Measurements from ENCODE around the gene CSNK1G1.
"Not testable (repeated sequence)": the region's sequence is repeated elsewhere in the genome, so short reads cannot be mapped to it uniquely, and the experiment has no call there.

CSNK1G1 gene

GRCh38 chr15:64288577-64288976, 67.4 kb downstream of the CSNK1G1 start:
- DNase-seq (ENCODE audit: low read depth, low spot score): no peak

DNA sequence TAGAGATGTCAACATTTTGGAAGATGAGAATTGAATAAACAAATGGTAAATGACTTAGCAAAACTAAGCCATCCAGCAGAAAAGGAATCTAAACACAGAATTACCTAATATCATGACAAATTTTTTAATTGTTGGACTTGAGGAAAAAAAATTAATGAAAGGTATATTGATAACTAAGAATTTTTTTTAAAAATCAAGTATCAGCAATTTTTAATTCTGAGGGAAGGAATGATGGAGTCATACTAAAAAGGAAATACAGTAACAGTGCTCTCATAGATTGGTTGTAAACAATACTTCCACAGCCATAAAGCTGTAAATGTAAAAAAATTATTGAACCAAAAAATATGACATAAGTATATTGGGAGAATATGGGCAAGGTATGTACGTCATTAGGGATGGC, 68.0 kb downstream of the CSNK1G1 start:
- DNase-seq (ENCODE audit: low read depth, low spot score): no peak

DNA sequence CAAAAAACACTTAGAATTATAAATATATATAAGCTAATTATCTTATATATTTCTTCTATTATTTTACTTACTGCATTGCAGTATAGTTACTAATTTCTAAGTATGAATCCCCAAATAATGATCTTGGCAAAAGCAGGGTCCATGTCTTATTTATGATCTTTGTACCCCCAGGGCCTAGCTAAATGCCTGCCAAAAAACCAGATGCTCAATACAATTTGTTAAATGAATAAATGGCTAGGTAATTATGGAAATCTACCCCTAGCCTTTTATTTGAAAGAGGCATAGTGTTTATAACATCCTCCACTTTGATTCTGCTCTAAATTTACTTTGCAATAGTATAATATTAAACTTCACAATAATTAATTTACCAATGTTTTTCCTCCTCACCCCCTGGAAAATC, 69.5 kb downstream of the CSNK1G1 start:
- no peak for DNase-seq (ENCODE audit: low read depth, low spot score)

DNA sequence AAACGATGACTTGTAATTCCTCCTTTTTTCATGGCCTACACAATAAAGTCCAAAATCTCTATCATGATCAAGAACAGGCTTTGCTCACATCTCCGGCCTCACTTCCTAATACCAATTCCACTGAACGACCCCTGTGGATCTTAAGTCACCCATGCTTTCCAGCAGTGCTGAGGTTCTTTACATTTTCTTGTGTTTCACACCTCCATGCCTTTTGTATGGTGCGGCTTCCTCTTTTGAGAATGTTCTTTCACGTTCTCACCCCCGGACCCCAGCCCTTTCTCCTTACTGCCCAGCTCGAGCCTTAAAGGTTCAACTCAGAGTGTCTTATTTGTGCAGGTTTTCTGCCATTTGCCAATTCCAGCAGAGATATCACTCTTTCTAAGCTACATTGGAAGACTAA, 70.1 kb downstream of the CSNK1G1 start:
- DNase-seq (ENCODE audit: low read depth, low spot score): no peak

DNA sequence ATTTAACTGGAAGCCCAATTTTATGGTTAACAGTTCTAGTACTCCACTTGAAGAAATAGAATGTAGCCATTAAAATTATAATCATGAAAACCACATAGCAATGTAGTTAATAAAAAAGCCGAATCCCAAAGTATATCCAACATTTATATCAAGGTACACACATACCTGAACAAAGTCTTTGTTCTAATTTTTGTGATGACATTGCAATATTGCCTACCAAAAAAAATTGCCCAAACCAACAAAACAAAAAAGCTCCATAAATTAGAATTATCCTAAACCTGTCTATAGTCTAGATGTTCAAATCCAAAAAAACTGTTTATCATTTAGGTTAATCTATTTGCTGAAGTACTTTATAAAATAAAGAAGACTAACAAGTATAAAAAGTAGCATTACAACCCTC, 70.8 kb downstream of the CSNK1G1 start:
- DNase-seq (ENCODE audit: low read depth, low spot score): no peak

- no peak for DNase-seq (ENCODE audit: low read depth, low spot score)
These were observed 71.9 kb downstream of the CSNK1G1 start for GRCh38 chr15:64284042-64284441.

DNA sequence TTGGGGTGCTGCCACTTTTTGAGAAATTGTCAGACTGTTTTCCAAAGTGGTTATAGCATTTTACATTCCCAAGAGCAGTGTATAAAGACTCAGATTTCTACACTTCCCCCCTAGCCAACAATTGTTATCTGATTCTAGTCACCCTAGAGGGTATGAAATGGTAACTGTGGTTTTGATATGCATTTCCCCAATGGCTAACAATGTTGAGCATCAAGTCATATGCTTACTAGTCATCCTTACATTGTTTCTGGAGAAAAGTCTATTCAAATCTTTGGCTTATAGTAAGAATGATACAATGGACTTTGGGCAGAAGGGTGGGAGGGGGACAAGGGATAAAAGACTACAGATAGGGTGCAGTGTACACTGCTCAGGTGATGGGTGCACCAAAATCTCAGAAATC, 73.3 kb downstream of the CSNK1G1 start:
- no peak for DNase-seq (ENCODE audit: low read depth, low spot score)

DNA sequence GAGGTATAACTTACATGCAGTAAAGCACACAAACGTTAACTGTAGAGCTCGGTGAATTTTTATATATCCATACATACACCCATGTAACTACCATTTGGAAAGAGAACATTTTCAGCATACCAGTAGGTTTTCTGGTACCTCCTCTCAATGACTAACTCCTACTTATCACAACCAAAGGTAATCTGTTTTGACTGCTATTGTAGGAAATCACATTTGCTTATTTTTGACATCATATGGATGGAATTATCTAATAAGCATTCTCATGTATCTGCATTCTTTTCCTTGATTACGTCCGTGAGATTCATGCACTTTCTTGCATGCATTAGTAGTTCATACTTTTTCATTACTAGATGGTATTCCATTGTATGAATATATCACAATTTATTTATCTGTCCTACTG, 76.8 kb downstream of the CSNK1G1 start:
- DNase-seq (ENCODE audit: low read depth, low spot score): no peak

- DNase-seq (ENCODE audit: low read depth, low spot score): no peak
These were observed 80.0 kb downstream of the CSNK1G1 start for GRCh38 chr15:64275934-64276333.

GRCh38 chr15:64274341-64274950, 81.5 kb downstream of the CSNK1G1 start:
- no peak for DNase-seq (ENCODE audit: low read depth, low spot score)

DNA sequence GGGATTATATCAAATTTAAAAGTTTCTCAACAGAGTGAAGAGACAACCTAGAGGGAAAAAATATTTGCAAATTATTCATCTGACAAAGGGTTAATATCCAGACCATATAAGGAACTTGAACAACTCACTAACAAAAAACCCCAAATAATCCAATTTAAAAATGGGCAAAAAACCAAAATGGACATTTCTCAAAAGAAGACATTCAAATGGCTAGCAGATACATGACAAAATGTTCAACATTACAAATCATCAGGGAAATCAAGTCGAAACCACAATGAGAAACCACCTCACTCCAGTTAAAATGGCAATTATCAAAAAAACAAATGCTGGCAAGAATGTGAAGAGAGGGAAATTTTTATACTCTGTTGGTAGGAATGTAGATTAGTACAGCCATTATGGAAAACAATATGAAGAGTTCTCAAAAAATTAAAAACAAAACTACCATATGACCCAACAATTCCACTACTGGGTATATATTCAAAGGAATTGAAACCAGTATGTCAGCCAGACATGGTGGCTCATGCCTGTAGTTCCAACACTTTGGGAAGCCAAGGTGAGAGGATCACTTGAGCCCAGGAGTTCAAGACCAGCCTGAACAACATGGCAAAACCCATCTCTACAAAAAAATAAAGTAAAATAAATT, 88.5 kb downstream of the CSNK1G1 start:
- DNase-seq (ENCODE audit: low read depth, low spot score): no peak

DNA sequence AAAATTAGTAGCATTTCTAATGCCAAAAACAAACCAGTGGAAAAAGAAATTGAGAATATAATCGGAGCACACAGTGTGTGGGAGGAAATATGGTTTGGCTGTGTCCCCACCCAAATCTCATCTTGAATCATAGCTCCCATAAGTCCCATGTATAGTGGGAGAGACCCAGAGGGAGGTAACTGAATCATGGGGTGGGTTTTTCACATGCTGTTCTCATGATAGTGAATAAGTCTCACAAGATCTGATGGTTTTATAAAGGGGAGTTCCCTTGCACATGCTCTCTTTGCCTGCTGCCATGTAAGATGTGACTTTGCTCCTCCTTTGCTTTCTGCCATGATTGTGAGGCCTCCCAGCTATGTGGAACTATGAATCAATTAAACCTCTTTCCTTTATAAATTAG, 90.8 kb downstream of the CSNK1G1 start:
- DNase-seq (ENCODE audit: low read depth, low spot score): not testable (repeated sequence)

DNA sequence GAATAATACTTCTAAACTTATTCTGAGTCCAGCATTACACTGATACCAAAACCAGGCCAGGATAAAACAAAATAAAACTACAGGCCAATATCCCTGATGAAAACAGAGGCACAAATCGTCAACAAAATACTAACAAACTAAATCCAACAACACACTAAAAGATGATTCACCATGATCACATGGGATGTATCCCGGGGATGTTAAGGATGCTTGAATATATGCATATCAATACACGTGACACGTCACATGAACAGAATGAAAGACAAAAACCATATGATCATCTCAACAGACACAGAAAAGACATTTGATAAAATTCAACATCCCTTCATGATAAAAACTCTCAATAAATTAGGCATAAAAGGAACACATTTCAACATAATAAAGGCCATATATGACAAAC, 91.5 kb downstream of the CSNK1G1 start:
- DNase-seq (ENCODE audit: low read depth, low spot score): no peak

- DNase-seq (ENCODE audit: low read depth, low spot score): no peak
These were observed 92.4 kb downstream of the CSNK1G1 start for GRCh38 chr15:64263567-64263966.

DNA sequence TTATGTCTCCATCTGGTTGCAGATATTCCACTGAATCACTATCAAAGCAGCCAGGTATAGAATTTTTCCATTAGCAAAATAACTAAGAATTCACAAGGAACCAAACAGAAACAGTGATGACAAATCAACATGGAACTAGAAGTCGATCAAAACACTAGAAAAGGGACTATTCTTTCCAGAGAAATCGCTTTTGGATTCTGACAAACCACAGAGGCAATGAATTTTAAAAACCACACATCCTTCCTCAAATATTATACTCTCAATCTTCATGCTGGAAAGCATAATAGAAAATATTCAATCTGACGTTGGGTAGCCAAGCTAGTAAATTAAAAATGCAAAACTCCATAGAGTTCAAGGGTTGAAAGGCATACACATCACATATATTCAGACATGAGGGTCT, 99.9 kb downstream of the CSNK1G1 start:
- DNase-seq (ENCODE audit: low read depth, low spot score): no peak

DNA sequence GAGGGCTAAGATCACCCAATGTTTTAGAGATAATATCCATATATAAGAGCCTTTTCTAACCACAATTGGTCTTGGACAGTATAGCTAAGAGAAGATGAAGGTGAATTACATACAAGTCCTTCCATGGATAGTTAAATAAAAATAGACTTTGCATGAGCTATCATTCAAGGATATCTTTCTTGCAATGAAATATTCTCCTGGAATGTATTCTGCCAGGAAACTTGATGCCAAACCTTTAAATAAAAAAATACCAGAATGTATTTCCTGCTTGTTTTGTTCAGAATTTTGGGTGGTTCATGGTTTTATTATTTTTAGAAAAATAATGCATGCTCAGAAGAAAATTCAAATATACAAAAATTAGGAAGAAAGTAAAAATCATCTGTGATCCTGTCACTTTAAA, 104.3 kb downstream of the CSNK1G1 start:
- DNase-seq (ENCODE audit: low read depth, low spot score): no peak

DNA sequence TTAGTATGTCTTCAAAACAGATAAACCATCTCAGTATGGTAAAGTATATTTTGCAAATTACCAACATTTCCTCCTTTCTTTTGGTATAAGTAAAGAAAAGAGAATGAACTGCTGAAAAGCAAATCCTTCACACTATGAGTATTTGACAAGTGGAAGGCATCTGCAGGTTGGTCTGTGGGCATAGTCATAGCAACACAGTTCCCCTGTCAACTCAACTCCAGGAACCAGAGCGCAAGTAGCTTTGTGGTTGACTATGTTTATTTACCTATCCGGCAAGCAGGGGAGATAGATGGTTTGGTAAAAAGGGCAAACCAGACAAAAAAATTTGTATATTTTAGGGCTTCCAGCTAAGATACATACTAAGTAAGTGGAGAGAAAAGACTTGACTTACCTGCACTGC, 104.9 kb downstream of the CSNK1G1 start:
- DNase-seq (ENCODE audit: low read depth, low spot score): no peak

DNA sequence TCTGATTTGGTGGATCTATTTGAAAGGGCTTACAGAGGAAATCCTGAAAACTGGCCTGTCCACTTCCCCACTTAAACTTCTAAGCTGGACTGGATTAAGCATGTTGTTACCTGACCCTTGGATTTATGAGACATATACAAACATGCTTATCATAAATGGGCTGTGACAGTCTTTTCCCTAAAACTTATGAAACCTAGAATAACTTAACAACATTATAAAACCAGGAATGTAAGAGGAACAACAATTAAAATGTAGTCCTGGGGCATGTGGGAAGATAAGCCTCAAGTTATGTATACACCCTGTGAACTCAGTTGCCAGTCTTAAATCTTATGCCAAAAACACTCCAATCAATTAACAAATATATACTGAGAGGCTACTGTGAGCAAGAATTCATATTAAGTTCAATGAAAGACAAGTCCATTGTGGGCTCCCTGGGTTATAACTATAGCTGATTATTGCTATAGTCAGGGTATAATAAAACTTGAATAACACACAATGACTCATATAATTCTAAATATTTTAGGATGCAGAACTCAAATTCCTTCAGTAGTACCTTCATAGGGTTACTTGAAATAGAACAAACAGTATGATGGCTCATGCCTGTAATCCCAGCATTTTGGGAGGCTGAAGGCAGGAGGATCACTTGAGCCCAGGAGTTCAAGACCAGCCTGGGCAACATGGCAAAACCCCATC, 105.9 kb downstream of the CSNK1G1 start:
- no peak for DNase-seq (ENCODE audit: low read depth, low spot score)

DNA sequence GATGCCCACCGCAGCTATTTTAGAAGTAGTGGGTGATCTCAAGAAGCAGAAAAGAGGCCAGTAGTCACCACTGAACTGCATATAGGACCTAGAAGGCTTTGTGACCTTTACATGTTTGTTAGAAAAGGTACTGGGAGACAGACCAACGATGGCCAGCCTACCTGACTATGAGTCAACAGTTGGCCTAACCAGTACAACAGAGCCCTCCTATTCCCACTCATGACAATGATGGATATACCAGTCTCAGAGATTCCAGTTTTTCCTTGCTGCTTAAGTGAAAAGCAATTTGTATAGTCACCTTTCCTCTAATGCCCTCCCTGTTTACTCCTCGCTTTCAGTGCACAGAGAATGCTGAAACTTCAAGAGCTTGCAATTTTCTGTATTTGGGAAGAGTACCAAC, 106.6 kb downstream of the CSNK1G1 start:
- no peak for DNase-seq (ENCODE audit: low read depth, low spot score)

- peak; percentile 38 for DNase-seq (ENCODE audit: low read depth, low spot score)
These were observed 107.9 kb downstream of the CSNK1G1 start for GRCh38 chr15:64247906-64248541.

- no peak for DNase-seq (ENCODE audit: low read depth, low spot score)
These were observed 108.5 kb downstream of the CSNK1G1 start for GRCh38 chr15:64247535-64247905.

- DNase-seq (ENCODE audit: low read depth, low spot score): peak; percentile 22
These were observed 109.4 kb downstream of the CSNK1G1 start for GRCh38 chr15:64246364-64247189.

Measured in ELF-1 (cell line).